ENCODE measurements around the gene C16orf89.

DNA sequence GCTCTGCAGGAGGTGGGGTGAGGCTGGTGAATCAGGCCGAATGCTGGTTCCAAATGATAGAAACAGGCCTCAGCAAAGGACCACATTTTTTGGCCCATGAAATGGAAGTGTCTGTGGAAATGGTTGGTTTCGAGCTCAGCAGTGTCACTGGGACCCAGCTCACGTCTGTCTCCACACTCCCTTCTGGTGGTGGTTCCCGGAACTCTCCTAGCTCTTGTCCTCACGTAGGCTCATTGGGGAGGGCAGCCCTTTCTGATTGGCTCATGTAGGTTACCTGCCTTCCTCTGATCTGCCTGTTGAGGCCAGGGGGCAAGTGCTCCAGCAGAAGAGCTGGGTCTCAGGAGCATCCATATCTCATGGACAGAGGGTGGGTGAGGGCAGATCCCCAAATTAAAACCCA, 9.9 kb upstream of the C16orf89 start:
- no peak for TF ChIP-seq POLR2A (IDR thresholded peaks at IDR 0.05)
- TF ChIP-seq CTCF (IDR thresholded peaks at IDR 0.05): no peak
- no peak for TF ChIP-seq POLR2AphosphoS5 (IDR thresholded peaks at IDR 0.05)
